ENCODE results near the gene FOXJ1.

Gene FOXJ1

DNA sequence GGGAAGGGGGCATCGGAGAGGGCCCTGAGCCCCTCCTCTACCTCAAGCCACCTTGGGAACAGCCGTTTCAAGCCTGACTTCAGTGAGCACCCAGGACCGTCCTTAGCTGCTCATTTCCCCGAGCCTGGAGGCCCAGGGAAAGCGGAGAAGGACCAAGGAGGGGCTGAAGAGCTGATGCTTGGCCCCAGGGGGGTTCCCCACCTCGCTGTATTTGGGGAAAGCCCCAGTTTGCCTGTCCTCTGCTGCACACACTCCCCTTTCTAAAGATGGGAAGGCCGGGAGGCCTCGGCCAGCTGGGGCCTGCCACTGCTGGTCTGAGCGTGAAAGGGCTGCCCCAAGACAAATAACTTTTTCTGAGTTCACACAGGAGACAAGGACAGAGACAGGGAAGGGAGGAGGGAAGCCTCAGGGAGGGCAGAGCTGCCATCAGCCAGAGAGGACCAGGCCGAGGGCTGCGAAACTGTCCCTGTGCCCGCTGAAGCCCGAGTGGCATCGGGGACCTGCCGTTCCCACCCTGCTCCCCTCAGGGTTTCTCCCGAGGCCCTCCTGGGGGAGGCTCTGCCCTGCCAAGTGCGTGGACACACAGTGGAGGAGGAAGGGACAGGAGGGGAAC is 50.4 kb downstream of the FOXJ1 start:
- DNase-seq, result no peak

DNA sequence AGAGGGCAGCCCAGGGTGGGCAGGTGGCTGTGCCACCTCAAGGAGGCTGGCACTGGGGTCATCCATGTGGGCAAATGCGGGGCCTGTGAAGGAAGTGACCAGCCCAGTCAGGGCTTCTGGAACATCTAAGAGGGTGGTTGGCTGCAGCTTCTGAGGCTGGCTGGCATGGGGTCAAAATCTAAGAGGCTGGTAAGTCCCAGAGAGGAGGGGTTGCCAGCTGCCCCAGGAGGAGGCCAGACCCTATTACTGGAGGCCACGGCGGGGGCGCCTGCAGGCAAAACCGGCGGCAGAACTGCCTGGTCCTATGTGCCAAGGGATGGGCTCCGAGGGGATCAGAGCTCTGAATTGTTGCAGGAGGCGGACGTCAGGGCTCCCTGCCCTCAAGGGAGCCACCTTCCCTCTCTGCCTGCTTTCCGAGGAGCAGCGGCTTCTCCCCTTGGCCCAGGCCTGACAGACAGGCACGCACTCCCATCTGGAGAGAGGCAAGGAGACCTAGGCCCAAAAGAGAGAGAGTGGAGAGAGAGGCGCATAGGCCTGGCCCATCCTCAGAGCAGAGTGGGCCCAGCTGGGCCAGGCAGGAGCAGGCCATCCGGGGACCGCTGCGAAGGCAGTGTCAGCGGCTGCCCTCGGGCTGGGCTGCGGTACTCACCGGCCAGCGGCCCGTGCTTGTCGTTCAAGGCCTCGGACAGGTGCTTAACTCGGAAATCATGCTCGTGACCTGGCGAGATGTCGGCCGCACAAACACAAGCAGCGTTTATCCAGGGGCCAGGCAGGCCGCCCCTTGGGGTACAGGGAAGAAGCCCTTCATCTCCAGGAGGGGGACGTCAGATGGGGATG is 51.1 kb downstream of the FOXJ1 start:
- no peak for DNase-seq

DNA sequence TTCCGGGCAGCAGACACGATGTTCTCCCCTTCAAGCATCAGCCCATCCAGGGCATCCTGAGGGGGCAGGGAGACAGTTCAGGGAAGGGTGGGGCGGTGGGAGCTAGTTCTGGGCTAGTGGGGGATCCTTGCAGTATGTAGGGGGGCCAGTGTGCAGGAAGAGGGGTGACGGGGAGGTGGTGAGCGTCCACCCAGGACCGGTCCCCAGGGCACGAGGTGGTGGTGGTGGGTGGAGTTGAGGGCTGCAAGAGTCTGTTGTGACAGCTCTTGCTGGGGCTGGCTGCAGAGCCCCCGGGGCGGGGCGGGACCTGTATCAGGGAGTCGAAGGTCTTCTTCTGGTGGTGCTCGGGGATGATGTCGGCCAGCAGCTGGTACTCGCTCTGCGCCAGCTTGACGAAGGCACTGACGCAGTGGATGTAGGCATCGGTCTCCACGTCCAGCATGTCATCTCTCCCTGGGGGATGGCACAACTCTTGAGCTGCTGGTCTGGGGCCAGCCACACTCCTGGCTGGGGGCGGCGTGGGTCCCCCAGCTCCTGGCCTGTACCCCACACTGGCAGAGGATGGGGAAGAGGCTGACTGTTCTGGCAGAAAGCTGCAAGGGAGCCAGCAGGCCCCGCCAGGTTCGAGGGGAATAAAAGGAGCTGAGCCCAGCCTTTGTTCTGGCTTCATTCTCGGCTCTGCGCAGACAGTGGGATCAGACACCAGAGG is 52.0 kb downstream of the FOXJ1 start:
- DNase-seq, result no peak

DNA sequence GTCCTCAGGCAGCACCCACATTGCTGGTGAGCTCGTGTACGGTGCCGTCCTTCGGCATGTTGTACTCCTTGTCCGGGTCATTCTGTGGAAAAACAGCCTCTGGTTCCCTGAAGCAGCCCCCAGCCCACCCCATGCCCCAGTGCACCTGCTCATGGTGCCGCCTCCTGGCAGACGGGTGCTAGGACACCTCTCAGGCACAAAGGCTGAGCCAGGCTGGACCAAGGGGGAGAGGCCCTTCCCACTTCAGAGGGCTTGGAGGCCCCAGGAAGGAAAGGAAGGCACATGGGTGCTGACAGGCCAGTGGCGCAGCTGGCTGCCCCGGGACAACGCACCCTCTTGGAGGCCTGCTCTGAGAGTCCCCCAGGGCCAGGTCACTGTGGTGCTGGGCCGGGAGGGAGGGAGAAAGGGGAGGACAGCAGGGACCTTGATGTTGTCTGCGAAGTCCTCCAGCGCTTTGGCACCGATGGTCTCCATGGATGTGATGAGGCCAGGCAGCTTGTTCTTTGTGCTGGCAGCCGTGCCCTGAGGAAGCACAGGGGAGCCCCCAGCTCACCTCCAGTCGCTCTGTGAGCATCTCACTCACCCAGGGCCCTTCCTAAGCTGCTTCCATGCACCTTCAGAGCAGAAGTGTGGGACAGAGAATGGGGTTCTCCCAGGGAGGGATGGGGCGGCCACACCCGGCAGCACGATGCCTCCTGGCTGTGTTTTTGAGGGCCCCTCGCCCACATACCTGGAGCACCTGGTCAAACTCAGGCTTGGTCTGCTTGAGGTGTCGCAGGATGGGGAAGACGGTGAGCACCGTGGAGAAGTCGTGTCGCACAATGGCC is 52.8 kb downstream of the FOXJ1 start:
- no peak for DNase-seq

DNA sequence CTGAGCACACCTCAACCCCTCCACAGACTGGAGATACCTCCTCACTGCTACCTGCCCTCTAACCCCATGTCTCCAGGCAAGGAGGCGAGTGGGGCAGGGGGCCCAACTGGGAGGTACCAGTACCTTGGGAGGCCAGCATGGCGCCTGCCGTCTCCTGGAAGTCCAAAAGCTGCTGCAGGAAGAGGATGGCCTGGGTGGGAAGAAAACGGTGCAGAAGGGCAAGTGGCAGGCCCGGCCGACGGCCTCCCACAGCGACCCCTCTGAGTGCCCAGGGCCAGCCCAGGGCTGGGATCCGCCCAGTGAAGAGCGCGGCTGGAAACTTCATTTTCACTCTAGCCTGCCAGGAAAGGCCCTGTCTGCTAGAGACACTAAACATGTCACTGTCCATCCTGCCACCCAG is 53.5 kb downstream of the FOXJ1 start:
- no peak for DNase-seq

DNA sequence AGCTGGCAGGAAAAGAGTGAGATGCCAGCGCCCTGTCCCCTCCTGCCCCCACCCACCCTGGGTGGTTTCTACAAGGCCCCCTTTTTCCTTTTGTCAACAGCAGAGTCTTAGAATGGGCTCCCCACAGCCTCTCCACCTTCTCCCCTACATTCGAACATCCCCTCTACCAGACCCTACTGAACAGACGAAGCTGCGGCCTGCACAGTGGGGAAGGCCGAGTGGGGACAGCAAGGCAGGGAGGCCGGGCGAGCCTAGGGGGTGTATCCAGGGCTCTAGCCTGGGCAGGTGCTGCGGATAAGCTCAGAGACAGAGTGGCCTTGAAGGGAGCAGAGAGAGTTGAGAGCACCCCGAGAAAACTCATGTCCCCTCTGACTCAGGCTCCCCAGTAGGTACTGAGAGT is 54.7 kb downstream of the FOXJ1 start:
- no peak for DNase-seq

Data from NCI-H526 (cell line).